HG03097 (cell line): ENCODE measurements around the gene B9D2.

ENCODE experiments used
- ATAC-seq: cut with Tn5 transposase; IDR thresholded peaks from one replicate; pipeline ENCODE4 v1.9.1; 2021; ENCODE audit not compliant: unreplicated experiment, low FRiP score

The B9D2 gene

DNA sequence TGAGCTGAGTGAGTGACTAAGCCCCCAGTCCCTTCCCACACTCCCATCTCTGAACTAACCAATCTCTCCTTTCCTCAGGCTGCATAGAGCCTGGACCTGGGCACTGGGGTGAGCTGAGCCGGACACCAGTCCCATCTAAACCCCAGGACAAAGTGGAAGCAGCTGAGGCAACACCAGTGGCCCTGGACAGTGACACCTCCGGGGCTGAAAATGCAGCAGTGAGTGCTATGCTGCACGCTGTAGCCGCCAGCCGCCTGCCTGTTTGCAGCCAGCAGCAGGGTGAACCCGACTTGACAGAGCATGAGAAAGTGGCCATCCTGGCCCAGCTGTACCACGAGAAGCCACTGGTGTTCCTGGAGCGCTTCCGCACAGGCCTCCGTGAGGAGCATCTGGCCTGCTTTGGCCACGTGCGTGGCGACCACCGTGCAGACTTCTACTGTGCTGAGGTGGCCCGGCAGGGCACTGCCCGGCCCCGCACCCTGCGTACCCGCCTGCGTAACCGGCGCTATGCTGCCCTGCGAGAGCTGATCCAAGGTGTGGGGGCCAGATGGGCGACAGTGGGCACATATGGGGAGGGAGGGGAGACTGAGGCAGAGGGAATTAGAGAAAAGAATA, 47.5 kb downstream of the B9D2 start:
- no peak for ATAC-seq

DNA sequence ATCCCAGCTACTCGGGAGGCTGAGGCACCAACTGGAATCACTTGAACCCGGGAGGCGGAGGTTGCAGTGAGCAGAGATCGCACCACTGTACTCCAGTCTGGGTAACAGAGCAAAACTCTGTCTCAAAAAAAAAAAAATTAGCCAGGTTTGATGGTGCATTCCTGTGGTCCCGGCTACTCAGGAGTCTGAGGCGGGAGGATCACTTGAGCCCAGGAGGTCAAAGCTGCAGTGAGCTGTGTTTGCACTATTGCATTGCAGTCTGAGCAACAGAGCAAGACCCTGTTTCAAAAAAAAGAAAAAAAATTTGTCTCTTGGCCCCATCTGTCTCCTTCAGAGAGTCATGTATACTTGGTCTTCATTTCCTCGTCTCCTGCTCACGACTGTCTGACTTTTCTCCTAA, 52.3 kb downstream of the B9D2 start:
- no peak for ATAC-seq

DNA sequence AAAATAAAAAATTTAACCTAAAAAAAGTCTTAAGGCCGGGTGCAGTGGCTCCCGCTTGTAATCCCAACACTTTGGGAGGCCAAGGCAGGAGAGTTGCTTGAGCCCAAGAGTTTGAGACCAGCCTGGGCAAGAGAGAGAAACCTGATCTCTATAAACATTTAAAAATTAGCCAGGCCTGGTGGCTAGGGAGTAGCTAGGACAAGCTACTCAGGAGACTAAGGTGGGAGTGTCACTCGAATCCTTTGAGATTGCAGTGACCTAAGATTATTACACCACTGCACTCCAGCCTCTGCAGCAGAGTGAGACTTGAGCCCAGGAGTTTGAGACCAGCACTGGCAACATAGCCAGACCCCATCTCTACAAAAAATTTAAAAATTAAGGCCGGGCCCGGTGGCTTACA, 52.9 kb downstream of the B9D2 start:
- ATAC-seq: no peak

DNA sequence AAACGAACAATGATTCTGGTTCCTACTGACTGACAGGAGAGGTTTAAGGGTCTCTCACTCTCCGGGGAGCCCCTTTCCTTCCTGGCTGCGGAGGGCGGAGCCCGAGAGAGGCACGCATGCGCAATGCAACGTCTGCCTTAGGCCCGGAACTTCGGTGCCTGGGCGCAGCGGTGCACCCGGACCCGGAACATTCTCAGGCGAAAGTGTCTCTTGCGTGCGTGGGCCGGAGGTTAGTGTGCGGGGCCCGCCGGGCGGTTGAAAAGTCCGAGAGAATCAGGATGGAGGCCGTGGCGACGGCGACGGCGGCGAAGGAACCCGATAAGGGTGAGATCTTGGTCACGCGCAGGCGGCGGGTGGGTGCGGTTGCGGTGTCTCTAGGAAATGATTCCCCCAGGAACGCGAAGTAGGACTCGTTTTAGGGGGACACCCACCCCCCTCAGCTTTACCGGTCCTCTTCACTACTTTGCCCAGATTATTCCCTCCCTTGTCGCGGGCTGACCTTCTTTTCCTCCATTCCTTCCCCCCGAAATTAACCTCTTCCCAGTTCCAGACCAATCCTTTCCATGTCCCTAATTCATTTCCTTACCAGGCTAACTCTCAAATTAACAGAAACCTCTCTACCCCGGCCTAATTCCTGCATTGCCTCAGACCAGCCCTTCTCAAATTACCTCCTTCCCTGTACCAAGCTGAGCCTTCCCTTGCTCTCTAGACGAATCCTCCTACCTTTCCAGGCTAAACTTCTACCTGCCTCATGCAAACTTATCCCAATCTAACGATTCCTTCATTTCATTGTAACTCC, 53.7 kb downstream of the B9D2 start, which contains the start of gene CCDC97:
Gene CCDC97 (plus strand): TSS at position 140 of the 799 bp plus-strand sequence. CDS start 139 bp downstream, at position 279.
- ATAC-seq: peak; percentile 60

DNA sequence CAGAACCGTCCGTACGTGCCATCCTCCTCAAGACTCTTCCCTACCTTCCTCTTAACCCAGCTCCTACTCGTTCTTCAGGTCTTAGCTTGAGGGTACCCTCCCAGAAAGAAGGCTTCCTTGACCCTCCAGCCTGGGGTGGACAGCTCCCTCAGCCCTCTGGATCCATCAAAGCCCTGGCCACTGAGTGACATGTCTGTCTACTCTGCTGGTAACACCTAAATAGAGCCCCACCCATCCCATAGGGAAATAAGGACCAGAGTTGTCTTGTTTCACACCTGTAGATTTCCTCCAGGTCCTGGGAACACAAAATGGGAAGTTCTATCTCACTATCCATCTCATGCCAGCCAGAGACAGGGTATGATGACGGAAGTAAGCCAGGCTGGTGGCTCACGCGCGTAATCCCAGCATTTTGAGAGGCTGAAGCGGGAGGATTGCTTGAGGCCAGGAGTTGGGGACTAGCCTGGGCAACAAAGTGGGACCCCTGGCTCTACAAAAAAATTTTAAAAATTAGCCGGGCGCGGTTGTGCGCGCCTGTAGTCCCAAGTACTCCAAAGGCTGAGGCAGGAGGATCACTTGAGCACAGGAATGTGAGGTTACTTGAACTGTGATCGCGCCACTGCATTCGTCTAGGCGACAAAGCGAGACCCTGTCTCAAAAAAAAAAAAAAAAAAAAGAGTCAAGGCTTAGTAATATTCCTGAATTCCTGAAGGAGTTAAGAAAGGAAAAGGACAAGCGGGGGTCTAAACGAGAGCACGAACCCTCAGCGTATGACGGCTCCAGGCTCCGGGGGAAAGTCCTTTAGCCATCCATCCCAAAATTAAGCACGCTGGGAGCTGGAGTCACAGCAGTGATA, 54.5 kb downstream of the B9D2 start:
- ATAC-seq: no peak

DNA sequence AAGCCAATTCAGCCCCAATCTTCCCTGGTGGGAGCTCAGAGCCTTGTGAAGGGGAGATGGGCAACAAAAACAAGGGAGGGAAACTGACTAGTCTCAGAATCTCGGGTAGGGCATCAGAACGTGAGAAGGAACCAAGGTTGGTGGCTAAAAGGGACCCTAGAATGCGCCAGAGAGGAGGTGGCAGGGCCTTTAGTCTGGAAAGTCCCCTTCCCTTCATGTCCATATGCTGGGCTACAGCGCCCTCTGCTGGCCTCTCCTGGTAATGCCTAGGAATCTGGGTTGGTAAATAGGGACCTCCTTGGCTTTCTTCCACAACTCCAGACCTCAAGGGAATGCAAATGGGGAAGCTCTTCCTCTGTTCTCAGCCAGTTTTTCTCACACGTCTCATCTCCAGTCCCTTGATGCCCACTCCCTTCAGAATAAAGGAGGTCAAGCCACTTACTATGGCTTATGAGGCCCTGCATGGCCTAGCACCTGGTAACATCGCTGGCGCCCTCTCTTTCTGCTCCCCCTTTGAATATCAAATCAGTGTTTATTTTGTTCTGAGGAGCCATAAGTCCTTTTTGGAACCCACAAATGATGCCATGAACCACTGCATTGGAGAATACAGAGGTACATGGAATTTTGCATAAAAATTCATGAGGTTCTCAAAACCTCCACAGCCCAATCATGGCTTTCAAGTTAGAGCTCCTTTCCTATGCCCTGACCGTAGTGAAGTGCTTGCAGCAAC, 55.3 kb downstream of the B9D2 start:
- peak; percentile 39 for ATAC-seq

DNA sequence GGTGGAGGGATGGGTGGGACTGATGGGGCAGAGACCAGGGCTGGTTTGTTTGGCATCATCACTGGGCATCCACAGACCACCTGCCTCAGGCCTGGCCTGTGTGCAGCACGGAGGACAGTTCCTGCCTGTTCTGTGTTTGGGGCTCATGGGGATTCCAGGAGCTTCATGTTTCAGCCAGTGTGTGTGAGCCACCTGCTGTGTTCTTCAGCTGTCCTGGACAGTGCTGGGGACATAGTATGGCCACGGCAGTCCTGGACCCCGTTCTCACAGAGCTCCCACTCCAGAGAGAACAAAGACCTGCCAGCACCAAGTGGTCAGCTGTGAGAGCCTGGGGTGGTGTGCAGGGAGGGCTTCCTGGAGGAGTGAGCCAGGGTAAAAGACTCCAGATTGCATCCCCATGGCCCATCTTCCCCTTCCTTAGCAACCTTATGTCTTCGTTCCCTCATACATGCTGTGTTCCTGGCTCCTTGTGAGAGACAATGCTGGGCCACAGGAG, 55.9 kb downstream of the B9D2 start:
- ATAC-seq: peak; percentile 5

DNA sequence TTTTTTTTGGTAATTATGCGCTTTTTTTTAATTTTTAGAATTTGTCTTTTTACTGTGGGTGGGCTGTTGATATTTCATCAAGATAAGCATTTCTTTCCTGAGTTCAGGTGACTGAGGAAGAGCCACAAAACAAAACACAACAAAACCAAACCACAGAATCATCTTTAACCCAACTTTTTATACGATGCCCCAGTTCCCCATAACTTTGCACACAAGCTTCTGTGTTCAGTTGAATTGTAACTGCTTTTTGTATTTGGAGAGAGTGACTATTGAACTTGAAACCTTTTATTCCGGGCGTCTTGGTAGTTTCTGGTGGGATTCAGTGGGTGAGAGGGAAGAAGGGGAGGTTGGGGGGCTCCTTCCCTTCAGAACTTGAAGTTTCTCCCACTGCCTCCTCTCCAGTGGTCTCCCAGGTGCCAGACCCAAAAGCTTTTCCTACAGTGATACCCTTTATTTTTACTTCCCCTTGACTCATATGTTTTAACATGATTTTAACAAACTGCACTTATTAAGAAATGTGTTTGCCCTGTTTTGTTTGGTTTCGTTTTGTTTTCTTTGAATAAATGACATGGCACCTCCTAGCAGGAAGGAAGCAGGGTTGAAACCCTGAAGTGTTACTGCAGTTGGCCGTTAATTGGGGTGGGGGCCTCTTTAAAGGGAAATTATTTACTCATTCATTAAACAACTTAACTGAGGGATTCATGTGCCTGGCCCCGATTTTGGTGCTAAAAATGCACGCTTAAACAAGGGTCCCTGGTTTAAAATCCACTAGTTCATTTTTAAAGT, 56.7 kb downstream of the B9D2 start:
- no peak for ATAC-seq

DNA sequence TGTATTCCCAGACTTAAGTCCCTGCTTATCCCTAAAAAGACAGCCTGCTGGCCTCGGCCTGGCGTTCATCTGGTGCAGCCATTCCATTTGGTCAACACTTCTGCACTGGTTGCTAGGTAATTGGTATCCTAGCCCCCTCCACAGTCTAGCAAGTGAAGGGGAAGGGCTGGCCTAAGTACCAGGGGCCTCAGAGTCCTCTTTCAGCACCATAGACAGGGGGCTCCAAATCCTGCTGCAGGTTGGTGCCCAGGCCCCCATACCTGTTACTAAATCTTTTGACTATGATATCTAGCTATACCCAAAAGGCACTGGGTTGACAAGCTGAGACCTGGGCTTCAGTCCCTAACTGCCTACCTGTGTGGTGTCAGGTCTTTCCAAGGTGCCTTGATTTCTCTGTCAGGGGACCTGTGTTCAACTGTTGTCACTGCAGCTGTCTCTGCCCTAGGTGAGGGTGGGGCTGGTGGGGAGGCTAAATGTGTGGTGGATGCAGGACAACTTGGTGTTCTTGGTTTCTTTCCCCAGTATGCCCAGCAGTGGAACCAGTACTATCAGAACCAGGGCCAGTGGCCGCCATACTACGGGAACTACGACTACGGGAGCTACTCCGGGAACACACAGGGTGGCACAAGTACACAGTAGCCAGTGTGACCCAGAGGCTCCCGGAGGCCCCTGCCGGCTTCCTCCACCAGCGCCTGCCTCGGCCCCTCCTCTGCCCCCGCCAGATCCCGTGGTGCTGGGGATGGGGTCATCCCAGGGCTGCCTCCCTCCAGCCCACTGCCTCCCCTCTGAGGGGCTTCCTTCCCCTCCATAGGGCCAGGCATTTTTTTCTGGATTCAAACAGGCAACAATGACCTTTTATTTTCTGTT, 57.8 kb downstream of the B9D2 start:
- ATAC-seq: no peak

DNA sequence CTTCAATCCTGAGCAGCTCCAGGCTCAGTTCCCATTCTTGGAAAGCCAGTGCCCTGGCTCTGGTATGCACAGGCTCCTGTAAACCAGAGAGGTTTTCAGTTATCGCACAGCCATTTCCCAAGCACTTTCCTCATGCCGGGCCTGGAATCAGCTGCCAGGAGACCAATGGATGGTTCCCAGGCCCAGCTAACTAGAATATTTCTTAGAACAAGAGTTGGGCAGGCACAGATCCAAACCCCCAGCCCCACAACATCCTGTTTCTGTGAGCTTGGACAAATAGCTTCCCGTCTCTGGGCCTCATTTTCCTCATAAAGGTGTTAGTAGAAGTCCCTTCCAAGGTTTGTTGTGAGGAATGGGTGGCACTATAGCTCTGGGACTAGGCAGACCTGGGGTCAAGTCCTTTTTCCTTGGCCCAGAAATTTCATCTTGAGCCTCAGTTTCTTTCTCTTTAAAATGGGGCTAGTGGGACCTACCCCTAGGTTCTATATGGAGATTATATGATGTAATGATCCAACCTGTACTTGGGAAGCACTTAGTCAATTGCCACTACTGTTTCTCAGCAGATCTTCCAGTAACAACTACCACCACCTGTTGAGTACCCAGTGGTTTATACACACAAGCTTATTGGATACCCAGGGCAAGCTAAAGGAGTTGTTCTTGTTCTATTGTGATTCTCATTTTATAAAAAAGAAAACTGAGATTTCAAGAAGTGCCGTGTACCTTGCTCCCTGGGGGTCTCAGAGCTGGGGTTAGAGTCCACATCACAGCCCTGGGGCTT, 59.1 kb downstream of the B9D2 start:
- ATAC-seq: no peak
